Measurements from ENCODE around the gene MRPS31.

DNA sequence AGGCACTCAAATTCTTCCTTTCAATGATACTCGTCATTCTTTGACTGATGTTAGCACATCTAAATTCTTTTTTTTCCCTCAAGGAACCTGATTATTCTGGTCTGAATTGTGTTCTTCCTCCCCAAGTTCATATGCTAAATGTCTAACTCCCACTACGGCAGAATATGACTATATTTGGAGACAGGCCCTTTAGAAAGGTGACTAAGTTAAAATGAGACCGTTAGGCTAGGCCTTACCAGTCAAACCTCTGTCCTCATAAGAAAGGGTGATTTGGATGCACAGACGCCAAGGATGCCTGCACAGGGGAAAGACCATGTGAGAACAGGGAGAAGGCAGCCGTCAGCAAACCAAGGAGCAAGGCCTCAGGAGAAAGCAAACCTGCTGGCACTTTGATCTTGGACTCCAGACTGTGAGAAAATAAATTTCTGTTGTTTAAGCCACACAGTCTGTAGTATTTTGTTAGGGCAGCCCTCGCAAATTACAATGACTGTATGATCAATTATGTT, 91.5 kb downstream of the MRPS31 start:
- TF ChIP-seq CTCF (IDR thresholded peaks at IDR 0.05) (no peak), POLR2A (IDR thresholded peaks at IDR 0.05) (no peak)

All from thyroid gland (tissue), 4 donors.